Testis (tissue), 2 donors: ENCODE results near the gene LST1.

ENCODE experiments used
- POLR2A ChIP-seq: fragments of 450-650 bp; IDR thresholded peaks from one replicate; pipeline ENCODE4 v1.6.1; 2017; ENCODE audit warnings: antibody characterized with exemption, mild to moderate bottlenecking, moderate library complexity
- TF ChIP-seq, protein P1 (sequence below), 3 experiments: fragments of 450-650 bp in 2 of 3; fragments of 200-600 bp in 1 of 3; sonication (generic) in 1 of 3; IDR thresholded peaks; one replicate each; pipeline ENCODE4 v1.5.1; 2016 to 2019; ENCODE audit warnings: antibody characterized with exemption in 3 of 3, mild to moderate bottlenecking in 2 of 3, moderate library complexity in 1 of 3

GRCh38 chr6:31577579-31577966 is 8.5 kb upstream of the LST1 start:
- TF ChIP-seq, protein P1, sequence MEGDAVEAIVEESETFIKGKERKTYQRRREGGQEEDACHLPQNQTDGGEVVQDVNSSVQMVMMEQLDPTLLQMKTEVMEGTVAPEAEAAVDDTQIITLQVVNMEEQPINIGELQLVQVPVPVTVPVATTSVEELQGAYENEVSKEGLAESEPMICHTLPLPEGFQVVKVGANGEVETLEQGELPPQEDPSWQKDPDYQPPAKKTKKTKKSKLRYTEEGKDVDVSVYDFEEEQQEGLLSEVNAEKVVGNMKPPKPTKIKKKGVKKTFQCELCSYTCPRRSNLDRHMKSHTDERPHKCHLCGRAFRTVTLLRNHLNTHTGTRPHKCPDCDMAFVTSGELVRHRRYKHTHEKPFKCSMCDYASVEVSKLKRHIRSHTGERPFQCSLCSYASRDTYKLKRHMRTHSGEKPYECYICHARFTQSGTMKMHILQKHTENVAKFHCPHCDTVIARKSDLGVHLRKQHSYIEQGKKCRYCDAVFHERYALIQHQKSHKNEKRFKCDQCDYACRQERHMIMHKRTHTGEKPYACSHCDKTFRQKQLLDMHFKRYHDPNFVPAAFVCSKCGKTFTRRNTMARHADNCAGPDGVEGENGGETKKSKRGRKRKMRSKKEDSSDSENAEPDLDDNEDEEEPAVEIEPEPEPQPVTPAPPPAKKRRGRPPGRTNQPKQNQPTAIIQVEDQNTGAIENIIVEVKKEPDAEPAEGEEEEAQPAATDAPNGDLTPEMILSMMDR (IDR thresholded peaks at IDR 0.05), result no peak
- TF ChIP-seq POLR2A, result no peak
